Activated naive CD8-positive, alpha-beta T cell treated with anti-CD3 and anti-CD28 coated beads, Interleukin-2, amount 50 U/mL, for 24 hours (primary cell): ENCODE measurements around the gene CREB5.
"Not testable (repeated sequence)": the region's sequence is repeated elsewhere in the genome, so short reads cannot be mapped to it uniquely, and the experiment has no call there.

Experiments
- ATAC-seq: fragments of 150-1000 bp; cut with Tn5 transposase; one replicate; pipeline ENCODE4 v1.10.0; 2021
- DNase-seq: peaks from one replicate; pipeline ENCODE4 v3.0.0; 2021
- H3K27ac Mint-ChIP-seq: one replicate; pipeline ENCODE4 v1.8.0; 2021; ENCODE audit warnings: mild to moderate bottlenecking, mixed read lengths
- H3K27me3 Mint-ChIP-seq: one replicate; pipeline ENCODE4 v1.8.0; 2021; ENCODE audit warnings: mixed read lengths
- H3K36me3 Mint-ChIP-seq: one replicate; pipeline ENCODE4 v1.8.0; 2021; ENCODE audit warnings: low read depth, mixed read lengths
- H3K4me1 Mint-ChIP-seq: one replicate; pipeline ENCODE4 v1.8.0; 2021; ENCODE audit warnings: mixed read lengths
- H3K4me3 Mint-ChIP-seq: one replicate; pipeline ENCODE4 v1.8.0; 2021; ENCODE audit warnings: mild to moderate bottlenecking, moderate library complexity, mixed read lengths
- H3K9me3 Mint-ChIP-seq: one replicate; pipeline ENCODE4 v1.8.0; 2021; ENCODE audit warnings: mixed read lengths

CREB5 gene

GRCh38 chr7:28582226-28582625 is 169.9 kb downstream of the CREB5 start:
- Mint-ChIP-seq H3K36me3 (no peaks in the 10 kb centered on the region), H3K27me3 (peaks cover 2% of the 10 kb centered on the region), H3K4me3 (no peak overlapping the region), H3K4me1 (no peaks in the 10 kb centered on the region), H3K9me3 (no peaks in the 10 kb centered on the region), H3K27ac (no peak overlapping the region)
- DNase-seq (no peak), ATAC-seq (no peak)

- Mint-ChIP-seq H3K9me3 (no peaks in the 10 kb centered on the region), H3K27ac (no peak overlapping the region), H3K4me1 (no peaks in the 10 kb centered on the region), H3K27me3 (peaks cover 2% of the 10 kb centered on the region), H3K36me3 (no peaks in the 10 kb centered on the region), H3K4me3 (no peak overlapping the region)
- DNase-seq (no peak), ATAC-seq (no peak)
These were observed 171.9 kb downstream of the CREB5 start for GRCh38 chr7:28584235-28584634.

GRCh38 chr7:28586736-28587135 is 174.4 kb downstream of the CREB5 start:
- no peaks in the 10 kb centered on the region for H3K36me3 Mint-ChIP-seq
- no peak overlapping the region for H3K4me3 Mint-ChIP-seq
- peaks cover 2% of the 10 kb centered on the region for H3K27me3 Mint-ChIP-seq
- no peak for ATAC-seq
- H3K4me1 Mint-ChIP-seq: peaks cover 7% of the 10 kb centered on the region
- no peaks in the 10 kb centered on the region for H3K9me3 Mint-ChIP-seq
- DNase-seq: no peak
- no peak overlapping the region for H3K27ac Mint-ChIP-seq

GRCh38 chr7:28587211-28587610 is 174.9 kb downstream of the CREB5 start:
- Mint-ChIP-seq H3K27ac (no peak overlapping the region), H3K4me1 (peaks cover 7% of the 10 kb centered on the region), H3K4me3 (no peak overlapping the region), H3K9me3 (no peaks in the 10 kb centered on the region), H3K36me3 (no peaks in the 10 kb centered on the region), H3K27me3 (peaks cover 2% of the 10 kb centered on the region)
- DNase-seq (no peak), ATAC-seq (no peak)

GRCh38 chr7:28588602-28589001 is 176.3 kb downstream of the CREB5 start:
- DNase-seq (no peak), ATAC-seq (no peak)
- no peak overlapping the region for H3K4me3 Mint-ChIP-seq
- no peak overlapping the region for H3K27ac Mint-ChIP-seq
- no peaks in the 10 kb centered on the region for H3K27me3 Mint-ChIP-seq
- H3K36me3 Mint-ChIP-seq: no peaks in the 10 kb centered on the region
- peaks cover 9% of the 10 kb centered on the region for H3K4me1 Mint-ChIP-seq
- H3K9me3 Mint-ChIP-seq: no peaks in the 10 kb centered on the region

- H3K4me3 Mint-ChIP-seq: no peak overlapping the region
- no peaks in the 10 kb centered on the region for H3K9me3 Mint-ChIP-seq
- no peaks in the 10 kb centered on the region for H3K27me3 Mint-ChIP-seq
- H3K27ac Mint-ChIP-seq: no peak overlapping the region
- DNase-seq: no peak
- peaks cover 9% of the 10 kb centered on the region for H3K4me1 Mint-ChIP-seq
- no peaks in the 10 kb centered on the region for H3K36me3 Mint-ChIP-seq
- no peak for ATAC-seq
These were observed 178.8 kb downstream of the CREB5 start for GRCh38 chr7:28591041-28591674.

GRCh38 chr7:28591725-28592349 is 179.5 kb downstream of the CREB5 start:
- Mint-ChIP-seq H3K27me3 (no peaks in the 10 kb centered on the region), H3K36me3 (no peaks in the 10 kb centered on the region), H3K4me1 (peaks cover 9% of the 10 kb centered on the region), H3K27ac (no peak overlapping the region), H3K4me3 (no peak overlapping the region), H3K9me3 (no peaks in the 10 kb centered on the region)
- no peak for DNase-seq
- ATAC-seq: no peak

- H3K36me3 Mint-ChIP-seq: no peaks in the 10 kb centered on the region
- H3K9me3 Mint-ChIP-seq: no peaks in the 10 kb centered on the region
- no peak overlapping the region for H3K27ac Mint-ChIP-seq
- peaks cover 9% of the 10 kb centered on the region for H3K4me1 Mint-ChIP-seq
- DNase-seq (no peak), ATAC-seq (no peak)
- no peak overlapping the region for H3K4me3 Mint-ChIP-seq
- H3K27me3 Mint-ChIP-seq: no peaks in the 10 kb centered on the region
These were observed 180.5 kb downstream of the CREB5 start for GRCh38 chr7:28592861-28593260.

GRCh38 chr7:28595076-28595475 is 182.8 kb downstream of the CREB5 start:
- ATAC-seq: no peak
- no peaks in the 10 kb centered on the region for H3K9me3 Mint-ChIP-seq
- no peak for DNase-seq
- no peak overlapping the region for H3K4me3 Mint-ChIP-seq
- no peaks in the 10 kb centered on the region for H3K36me3 Mint-ChIP-seq
- no peaks in the 10 kb centered on the region for H3K27me3 Mint-ChIP-seq
- H3K27ac Mint-ChIP-seq: no peak overlapping the region
- H3K4me1 Mint-ChIP-seq: peaks cover 9% of the 10 kb centered on the region

- Mint-ChIP-seq H3K4me1 (peaks cover 9% of the 10 kb centered on the region), H3K9me3 (no peaks in the 10 kb centered on the region), H3K36me3 (no peaks in the 10 kb centered on the region), H3K27me3 (no peaks in the 10 kb centered on the region), H3K4me3 (no peak overlapping the region), H3K27ac (no peak overlapping the region)
- ATAC-seq (no peak), DNase-seq (no peak)
These were observed 183.5 kb downstream of the CREB5 start for GRCh38 chr7:28595801-28596200.

- DNase-seq (no peak), ATAC-seq (no peak)
- Mint-ChIP-seq H3K4me1 (peaks cover 3% of the 10 kb centered on the region), H3K9me3 (no peaks in the 10 kb centered on the region), H3K27ac (no peak overlapping the region), H3K36me3 (no peaks in the 10 kb centered on the region), H3K4me3 (no peak overlapping the region), H3K27me3 (peaks cover 3% of the 10 kb centered on the region)
These were observed 184.1 kb downstream of the CREB5 start for GRCh38 chr7:28596245-28596935.

GRCh38 chr7:28597284-28597683 is 185.0 kb downstream of the CREB5 start:
- Mint-ChIP-seq H3K27me3 (peaks cover 3% of the 10 kb centered on the region), H3K36me3 (no peaks in the 10 kb centered on the region), H3K4me3 (no peak overlapping the region), H3K4me1 (peaks cover 1% of the 10 kb centered on the region), H3K9me3 (no peaks in the 10 kb centered on the region), H3K27ac (no peak overlapping the region)
- ATAC-seq: no peak
- no peak for DNase-seq

- H3K27ac Mint-ChIP-seq, H3K4me1 Mint-ChIP-seq, H3K4me3 Mint-ChIP-seq, ATAC-seq, DNase-seq, H3K36me3 Mint-ChIP-seq, H3K9me3 Mint-ChIP-seq, H3K27me3 Mint-ChIP-seq: not testable (repeated sequence)
These were observed 185.7 kb downstream of the CREB5 start for GRCh38 chr7:28598037-28598436.

- Mint-ChIP-seq H3K27ac (no peak overlapping the region), H3K4me1 (no peaks in the 10 kb centered on the region), H3K4me3 (no peak overlapping the region), H3K36me3 (no peaks in the 10 kb centered on the region), H3K9me3 (no peaks in the 10 kb centered on the region), H3K27me3 (peaks cover 3% of the 10 kb centered on the region)
- DNase-seq (no peak), ATAC-seq (no peak)
These were observed 186.3 kb downstream of the CREB5 start for GRCh38 chr7:28598586-28598985.

GRCh38 chr7:28599411-28599810 is 187.1 kb downstream of the CREB5 start:
- Mint-ChIP-seq H3K4me1 (no peaks in the 10 kb centered on the region), H3K27me3 (peaks cover 3% of the 10 kb centered on the region), H3K36me3 (no peaks in the 10 kb centered on the region), H3K4me3 (no peak overlapping the region), H3K9me3 (no peaks in the 10 kb centered on the region), H3K27ac (no peak overlapping the region)
- ATAC-seq: no peak
- DNase-seq: no peak
